Measurements from ENCODE around the gene WWOX. TPM values are rescaled to one million over a fixed set of nuclear protein-coding genes. Genes with fewer than 3 reads are reported as not detected.
A peak's percentile ranks its signal among the peaks of the same experiment; 100 is the strongest.

The WWOX gene
- total and polyA plus RNA-seq, 2 of the 13 experiments (the other 11 are each of a cell fraction or from before 2014, with no cell fraction given) = 9.1 to 37.4 TPM

DNA sequence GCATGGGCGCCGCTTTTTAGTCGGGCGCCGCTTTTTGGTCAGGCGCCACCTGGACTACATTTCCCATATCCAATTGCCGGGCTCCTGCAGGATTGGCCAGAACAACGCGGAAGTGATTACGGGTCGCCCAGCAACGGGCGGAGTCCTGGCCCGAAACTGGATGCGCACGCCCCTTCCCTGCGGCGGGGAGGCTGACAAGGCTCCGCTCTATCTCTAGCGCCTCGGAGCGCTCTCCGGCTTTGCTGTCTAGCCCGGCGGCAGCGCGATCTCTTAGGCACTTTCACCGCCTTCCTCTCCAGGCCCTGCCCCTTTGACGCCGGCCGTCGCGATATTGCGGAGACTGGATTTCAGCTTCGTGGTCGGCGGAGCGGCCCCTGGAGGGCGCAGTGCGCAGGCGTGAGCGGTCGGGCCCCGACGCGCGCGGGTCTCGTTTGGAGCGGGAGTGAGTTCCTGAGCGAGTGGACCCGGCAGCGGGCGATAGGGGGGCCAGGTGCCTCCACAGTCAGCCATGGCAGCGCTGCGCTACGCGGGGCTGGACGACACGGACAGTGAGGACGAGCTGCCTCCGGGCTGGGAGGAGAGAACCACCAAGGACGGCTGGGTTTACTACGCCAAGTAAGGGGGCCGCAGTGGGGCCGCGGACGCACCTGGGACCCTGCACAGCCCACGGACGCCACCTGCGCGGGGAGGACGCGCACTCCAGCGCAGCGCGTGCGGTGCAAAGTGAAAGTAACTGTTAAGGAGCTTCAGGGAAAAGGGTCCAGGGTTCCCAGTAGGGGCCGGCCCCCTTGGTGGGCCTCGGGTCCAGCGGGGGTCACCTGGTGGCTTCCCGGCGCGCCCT is at the start of gene WWOX (continued):
- TF ChIP-seq, protein P1, sequence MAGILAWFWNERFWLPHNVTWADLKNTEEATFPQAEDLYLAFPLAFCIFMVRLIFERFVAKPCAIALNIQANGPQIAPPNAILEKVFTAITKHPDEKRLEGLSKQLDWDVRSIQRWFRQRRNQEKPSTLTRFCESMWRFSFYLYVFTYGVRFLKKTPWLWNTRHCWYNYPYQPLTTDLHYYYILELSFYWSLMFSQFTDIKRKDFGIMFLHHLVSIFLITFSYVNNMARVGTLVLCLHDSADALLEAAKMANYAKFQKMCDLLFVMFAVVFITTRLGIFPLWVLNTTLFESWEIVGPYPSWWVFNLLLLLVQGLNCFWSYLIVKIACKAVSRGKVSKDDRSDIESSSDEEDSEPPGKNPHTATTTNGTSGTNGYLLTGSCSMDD (CRISPR knock-in tag; IDR thresholded peaks at IDR 0.05) = no peak
- TF ChIP-seq ZNF777 (CRISPR knock-in tag; IDR thresholded peaks at IDR 0.05) (peak; percentile 93), HNF4G (IDR thresholded peaks at IDR 0.05; ENCODE audit: borderline replicate concordance, low read depth, low read length) (peak; percentile 58; the same call in 1 of the 2 replicates), HNF4G (CRISPR knock-in tag; IDR thresholded peaks at IDR 0.05; ENCODE audit: borderline replicate concordance, low read depth) (peak; percentile 71), ZNF652 (CRISPR knock-in tag; IDR thresholded peaks at IDR 0.05; ENCODE audit: borderline replicate concordance, low read depth) (0 out of 2 replicates have a peak, but pooled peaks have one; percentile 37), GLI4 (CRISPR knock-in tag; IDR thresholded peaks at IDR 0.05; ENCODE audit: borderline replicate concordance) (peak; percentile 90; the same call in 1 of the 2 replicates)
- TF ChIP-seq, protein P2, sequence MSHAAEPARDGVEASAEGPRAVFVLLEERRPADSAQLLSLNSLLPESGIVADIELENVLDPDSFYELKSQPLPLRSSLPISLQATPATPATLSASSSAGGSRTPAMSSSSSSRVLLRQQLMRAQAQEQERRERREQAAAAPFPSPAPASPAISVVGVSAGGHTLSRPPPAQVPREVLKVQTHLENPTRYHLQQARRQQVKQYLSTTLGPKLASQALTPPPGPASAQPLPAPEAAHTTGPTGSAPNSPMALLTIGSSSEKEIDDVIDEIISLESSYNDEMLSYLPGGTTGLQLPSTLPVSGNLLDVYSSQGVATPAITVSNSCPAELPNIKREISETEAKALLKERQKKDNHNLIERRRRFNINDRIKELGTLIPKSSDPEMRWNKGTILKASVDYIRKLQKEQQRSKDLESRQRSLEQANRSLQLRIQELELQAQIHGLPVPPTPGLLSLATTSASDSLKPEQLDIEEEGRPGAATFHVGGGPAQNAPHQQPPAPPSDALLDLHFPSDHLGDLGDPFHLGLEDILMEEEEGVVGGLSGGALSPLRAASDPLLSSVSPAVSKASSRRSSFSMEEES (CRISPR knock-in tag; IDR thresholded peaks at IDR 0.05) = peak; percentile 53
- TF ChIP-seq, protein P3, sequence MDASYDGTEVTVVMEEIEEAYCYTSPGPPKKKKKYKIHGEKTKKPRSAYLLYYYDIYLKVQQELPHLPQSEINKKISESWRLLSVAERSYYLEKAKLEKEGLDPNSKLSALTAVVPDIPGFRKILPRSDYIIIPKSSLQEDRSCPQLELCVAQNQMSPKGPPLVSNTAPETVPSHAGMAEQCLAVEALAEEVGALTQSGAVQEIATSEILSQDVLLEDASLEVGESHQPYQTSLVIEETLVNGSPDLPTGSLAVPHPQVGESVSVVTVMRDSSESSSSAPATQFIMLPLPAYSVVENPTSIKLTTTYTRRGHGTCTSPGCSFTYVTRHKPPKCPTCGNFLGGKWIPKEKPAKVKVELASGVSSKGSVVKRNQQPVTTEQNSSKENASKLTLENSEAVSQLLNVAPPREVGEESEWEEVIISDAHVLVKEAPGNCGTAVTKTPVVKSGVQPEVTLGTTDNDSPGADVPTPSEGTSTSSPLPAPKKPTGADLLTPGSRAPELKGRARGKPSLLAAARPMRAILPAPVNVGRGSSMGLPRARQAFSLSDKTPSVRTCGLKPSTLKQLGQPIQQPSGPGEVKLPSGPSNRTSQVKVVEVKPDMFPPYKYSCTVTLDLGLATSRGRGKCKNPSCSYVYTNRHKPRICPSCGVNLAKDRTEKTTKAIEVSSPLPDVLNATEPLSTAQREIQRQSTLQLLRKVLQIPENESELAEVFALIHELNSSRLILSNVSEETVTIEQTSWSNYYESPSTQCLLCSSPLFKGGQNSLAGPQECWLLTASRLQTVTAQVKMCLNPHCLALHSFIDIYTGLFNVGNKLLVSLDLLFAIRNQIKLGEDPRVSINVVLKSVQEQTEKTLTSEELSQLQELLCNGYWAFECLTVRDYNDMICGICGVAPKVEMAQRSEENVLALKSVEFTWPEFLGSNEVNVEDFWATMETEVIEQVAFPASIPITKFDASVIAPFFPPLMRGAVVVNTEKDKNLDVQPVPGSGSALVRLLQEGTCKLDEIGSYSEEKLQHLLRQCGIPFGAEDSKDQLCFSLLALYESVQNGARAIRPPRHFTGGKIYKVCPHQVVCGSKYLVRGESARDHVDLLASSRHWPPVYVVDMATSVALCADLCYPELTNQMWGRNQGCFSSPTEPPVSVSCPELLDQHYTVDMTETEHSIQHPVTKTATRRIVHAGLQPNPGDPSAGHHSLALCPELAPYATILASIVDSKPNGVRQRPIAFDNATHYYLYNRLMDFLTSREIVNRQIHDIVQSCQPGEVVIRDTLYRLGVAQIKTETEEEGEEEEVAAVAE (CRISPR knock-in tag; IDR thresholded peaks at IDR 0.05; ENCODE audit: borderline replicate concordance) = peak; percentile 93
- TF ChIP-seq, protein P4, sequence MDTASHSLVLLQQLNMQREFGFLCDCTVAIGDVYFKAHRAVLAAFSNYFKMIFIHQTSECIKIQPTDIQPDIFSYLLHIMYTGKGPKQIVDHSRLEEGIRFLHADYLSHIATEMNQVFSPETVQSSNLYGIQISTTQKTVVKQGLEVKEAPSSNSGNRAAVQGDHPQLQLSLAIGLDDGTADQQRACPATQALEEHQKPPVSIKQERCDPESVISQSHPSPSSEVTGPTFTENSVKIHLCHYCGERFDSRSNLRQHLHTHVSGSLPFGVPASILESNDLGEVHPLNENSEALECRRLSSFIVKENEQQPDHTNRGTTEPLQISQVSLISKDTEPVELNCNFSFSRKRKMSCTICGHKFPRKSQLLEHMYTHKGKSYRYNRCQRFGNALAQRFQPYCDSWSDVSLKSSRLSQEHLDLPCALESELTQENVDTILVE (CRISPR knock-in tag; IDR thresholded peaks at IDR 0.05) = peak; percentile 90
- TF ChIP-seq, protein P5, sequence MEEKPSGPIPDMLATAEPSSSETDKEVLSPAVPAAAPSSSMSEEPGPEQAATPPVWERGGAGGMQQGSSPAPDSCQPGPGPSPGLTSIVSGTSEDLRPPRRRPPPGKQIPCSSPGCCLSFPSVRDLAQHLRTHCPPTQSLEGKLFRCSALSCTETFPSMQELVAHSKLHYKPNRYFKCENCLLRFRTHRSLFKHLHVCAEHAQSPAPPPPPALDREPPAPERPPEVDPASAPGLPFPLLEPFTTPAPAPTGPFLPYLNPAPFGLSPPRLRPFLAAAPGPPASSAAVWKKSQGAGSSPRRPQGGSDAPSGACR (CRISPR knock-in tag; IDR thresholded peaks at IDR 0.05) = peak; percentile 94
- TF ChIP-seq, protein P6, sequence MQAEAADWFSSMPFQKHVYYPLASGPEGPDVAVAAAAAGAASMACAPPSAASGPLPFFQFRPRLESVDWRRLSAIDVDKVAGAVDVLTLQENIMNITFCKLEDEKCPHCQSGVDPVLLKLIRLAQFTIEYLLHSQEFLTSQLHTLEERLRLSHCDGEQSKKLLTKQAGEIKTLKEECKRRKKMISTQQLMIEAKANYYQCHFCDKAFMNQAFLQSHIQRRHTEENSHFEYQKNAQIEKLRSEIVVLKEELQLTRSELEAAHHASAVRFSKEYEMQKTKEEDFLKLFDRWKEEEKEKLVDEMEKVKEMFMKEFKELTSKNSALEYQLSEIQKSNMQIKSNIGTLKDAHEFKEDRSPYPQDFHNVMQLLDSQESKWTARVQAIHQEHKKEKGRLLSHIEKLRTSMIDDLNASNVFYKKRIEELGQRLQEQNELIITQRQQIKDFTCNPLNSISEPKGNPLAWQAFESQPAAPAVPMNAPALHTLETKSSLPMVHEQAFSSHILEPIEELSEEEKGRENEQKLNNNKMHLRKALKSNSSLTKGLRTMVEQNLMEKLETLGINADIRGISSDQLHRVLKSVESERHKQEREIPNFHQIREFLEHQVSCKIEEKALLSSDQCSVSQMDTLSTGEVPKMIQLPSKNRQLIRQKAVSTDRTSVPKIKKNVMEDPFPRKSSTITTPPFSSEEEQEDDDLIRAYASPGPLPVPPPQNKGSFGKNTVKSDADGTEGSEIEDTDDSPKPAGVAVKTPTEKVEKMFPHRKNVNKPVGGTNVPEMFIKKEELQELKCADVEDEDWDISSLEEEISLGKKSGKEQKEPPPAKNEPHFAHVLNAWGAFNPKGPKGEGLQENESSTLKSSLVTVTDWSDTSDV (CRISPR knock-in tag; IDR thresholded peaks at IDR 0.05) = peak; percentile 83; the same call in 1 of the 2 replicates
- TF ChIP-seq, protein P7, sequence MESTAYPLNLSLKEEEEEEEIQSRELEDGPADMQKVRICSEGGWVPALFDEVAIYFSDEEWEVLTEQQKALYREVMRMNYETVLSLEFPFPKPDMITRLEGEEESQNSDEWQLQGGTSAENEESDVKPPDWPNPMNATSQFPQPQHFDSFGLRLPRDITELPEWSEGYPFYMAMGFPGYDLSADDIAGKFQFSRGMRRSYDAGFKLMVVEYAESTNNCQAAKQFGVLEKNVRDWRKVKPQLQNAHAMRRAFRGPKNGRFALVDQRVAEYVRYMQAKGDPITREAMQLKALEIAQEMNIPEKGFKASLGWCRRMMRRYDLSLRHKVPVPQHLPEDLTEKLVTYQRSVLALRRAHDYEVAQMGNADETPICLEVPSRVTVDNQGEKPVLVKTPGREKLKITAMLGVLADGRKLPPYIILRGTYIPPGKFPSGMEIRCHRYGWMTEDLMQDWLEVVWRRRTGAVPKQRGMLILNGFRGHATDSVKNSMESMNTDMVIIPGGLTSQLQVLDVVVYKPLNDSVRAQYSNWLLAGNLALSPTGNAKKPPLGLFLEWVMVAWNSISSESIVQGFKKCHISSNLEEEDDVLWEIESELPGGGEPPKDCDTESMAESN (CRISPR knock-in tag; conservative IDR thresholded peaks at IDR 0.05) = peak; percentile 99
